ENCODE results near the gene TRPM3.

GRCh38 chr9:71118324-71118723 lies 3.1 kb downstream of the TRPM3 start:
- no peak for TF ChIP-seq CTCF (IDR thresholded peaks at IDR 0.05; ENCODE audit: insufficient read depth, low read length)
- no peak for TF ChIP-seq SPI1 (IDR thresholded peaks at IDR 0.05; ENCODE audit: borderline replicate concordance, low read depth)
